HG03558 (cell line): Measurements from ENCODE around the gene ZNG1A.
"Not testable (repeated sequence)": the region's sequence is repeated elsewhere in the genome, so short reads cannot be mapped to it uniquely, and the experiment has no call there.

Experiments used
- ATAC-seq: cut with Tn5 transposase; IDR thresholded peaks from one replicate; pipeline ENCODE4 v1.9.1; 2021; ENCODE audit warnings: moderate number of reproducible peaks; ENCODE audit not compliant: unreplicated experiment; ENCODE audit errors: extremely low read depth

Gene ZNG1A

DNA sequence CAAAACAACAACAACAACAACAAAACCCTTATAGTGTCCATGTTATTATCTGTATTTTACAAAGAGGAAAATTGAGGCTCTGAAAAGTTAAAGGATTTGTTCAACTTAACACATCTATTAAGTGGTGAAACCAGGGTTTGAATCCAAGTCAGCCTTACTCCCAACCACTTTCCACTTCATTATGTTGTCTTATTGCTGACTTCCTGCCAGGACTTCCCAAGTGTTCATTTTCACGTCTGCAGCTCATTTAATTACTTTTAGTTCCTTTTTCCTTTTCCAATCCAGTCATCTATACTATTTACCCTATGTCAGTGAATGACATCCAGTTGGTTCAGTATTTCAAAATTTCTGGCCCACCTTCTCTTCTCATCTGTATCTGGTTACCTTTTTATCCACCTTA is 20.7 kb upstream of the ZNG1A start:
- not testable (repeated sequence) for ATAC-seq

DNA sequence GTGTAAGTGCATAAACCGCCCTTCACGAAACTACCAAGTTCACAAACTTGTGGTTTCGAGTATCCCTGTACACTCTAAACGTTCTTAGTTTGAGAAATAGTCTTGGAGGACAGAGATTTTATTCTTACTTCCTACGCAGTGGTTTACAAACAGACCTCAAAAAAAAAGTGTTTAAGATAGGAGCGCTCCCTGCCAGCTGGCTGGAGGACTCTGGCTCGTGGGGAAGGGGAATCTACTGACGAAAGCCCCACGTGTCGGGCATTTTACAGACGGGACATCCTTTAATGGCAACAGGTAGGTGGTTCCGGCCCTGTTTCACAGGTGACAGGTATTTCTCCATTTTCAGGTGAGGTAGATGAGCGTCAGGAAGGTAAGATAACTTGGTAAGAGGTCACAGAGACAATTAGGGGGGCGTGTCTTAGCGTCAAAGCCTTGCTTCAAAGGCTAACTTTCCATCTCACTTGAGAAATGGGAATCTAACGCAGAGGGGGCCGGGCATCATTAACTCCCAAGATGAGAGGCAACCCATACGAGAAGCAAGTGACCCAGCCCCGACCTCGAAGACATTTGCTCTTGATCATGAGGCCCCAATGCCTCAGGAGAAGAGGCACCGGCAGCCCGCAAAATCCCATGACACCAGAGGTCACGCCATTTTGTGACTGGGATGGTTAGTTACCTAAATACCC is 573 bp downstream of the ZNG1A start:
- not testable (repeated sequence) for ATAC-seq

DNA sequence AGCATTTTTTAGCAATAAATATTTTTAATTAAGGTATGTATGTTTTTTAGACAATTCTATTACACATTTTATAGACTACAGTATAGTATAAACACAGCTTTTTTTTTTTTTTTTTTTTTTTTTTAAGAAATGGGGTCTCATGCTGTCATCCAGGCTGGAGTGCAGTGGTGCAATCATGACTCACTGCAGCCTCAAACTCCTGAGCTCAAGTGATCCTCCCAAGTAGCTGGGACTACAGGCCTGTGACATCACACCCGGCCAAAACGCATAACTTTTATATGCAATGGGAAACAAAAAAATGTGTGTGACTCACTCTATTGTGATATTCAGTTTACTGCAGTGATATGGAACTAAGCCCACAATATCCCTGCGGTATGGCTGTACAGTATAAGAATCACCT is 9.1 kb downstream of the ZNG1A start:
- not testable (repeated sequence) for ATAC-seq

DNA sequence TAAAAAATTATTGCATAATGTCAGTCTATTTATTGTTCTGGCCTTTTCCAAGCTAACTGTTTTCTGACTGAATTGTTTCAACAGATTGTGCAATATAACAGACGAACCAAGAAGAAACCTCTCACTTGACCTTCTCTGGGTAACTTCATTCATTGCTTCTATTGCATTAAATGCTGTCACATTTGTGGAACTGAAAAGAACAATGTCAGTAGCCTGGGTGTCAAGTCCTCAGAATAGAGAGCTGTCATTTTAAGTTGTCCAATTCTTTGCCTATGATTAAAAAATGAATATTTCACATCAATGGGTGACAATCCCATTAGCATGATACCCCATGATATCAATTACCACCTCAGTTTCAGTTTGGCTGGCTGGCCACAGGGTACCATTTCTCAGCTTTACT is 19.0 kb downstream of the ZNG1A start:
- ATAC-seq = not testable (repeated sequence)

DNA sequence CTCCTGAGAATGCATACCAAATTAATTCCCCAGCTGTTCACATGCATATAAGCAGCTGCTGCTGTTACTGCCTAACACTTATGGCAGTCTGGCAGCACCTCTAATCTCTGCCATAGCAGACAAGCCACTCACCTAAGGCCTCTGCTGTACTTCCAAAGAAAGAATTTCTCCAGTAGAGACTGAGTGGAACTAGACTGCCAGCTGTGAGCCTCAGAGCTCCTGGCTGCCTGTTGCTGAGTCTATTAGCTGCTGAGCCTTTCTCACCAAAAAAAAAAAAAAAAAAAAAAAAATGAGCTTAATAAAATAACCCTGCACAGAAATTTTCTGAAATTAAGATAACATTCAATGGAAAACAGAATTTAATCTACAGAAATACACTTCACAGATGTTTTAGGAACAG is 27.7 kb downstream of the ZNG1A start:
- ATAC-seq = not testable (repeated sequence)

DNA sequence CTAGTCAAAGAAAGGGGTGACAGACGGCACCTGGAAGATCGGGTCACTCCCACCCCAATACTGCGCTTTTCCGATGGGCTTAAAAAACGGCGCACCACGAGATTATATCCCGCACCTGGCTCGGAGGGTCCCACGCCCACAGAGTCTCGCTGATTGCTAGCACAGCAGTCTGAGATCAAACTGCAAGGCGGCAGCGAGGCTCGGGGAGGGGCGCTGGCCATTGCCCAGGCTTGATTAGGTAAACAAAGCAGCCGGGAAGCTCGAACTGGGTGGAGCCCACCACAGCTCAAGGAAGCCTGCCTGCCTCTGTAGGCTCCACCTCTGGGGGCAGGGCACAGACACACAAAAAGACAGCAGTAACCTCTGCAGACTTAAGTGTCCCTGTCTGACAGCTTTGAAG is 39.0 kb downstream of the ZNG1A start:
- not testable (repeated sequence) for ATAC-seq

DNA sequence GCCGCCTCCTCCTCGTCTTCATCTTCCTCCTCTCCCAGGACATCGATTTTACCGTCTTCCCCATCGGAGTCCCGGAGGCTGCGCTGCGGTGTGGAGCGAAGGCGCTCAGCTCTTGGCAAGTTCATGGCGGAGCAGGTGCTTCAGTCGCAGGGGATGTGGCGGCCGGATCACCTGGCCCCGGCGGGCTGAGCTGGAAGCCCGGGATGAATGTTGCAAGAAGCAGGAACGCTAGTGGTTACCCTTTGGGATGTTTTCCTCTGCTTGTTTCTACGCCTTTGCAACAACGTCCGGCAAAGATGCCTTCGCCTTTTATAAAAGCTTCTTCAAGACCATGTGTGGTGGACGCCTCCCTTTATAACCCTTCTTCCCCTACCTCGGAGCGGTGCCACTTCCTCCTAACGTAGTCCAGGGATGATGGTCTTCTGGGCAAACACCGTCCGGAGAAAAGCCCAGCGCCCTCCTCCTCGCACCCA is 60.8 kb downstream of the ZNG1A start, which contains the start of gene FOXD4:
Gene FOXD4 (minus strand): TSS at position 423 of the 473 bp plus-strand sequence. CDS start 298 bp downstream, at position 125.
- not testable (repeated sequence) for ATAC-seq

DNA sequence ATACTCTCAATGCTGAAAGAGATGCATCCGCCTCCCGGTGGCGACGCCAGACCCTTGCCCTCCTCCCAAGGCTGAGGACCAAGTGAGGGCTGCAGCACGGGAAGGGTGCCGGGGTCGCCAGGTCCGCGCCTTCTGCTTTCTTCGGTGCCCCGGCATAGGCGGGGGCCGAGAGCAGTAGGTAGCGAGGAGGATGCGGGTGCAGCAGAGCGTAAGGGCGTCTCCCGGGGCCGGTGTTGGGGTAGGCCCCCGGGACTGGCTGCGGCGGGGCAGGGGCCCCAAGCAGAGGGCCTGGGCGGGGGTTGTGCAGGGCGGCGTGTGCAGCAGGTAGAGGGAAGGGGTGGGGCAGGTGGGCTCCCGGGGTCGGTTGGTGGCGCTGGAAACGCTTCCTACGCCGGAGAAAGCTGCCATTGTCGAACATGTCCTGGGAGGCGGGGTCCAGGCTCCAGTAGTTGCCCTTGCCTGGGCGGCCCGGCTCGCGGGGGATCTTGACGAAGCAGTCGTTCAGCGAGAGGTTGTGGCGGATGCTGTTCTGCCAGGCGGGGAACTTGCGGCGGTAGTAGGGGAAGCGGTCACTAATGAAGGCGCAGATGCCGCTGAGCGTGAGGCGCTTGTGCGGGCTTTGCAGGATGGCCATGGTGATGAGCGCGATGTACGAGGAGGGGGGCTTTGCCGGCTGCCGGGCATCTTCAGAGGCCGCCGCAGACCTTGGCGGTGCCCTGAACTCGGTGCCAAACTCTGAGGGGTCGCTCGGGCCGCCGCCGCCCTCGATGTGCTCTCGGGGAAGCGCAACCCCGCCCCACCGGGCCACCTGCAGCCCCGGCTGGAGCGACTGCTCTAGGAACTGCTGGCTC is 61.5 kb downstream of the ZNG1A start:
- not testable (repeated sequence) for ATAC-seq

DNA sequence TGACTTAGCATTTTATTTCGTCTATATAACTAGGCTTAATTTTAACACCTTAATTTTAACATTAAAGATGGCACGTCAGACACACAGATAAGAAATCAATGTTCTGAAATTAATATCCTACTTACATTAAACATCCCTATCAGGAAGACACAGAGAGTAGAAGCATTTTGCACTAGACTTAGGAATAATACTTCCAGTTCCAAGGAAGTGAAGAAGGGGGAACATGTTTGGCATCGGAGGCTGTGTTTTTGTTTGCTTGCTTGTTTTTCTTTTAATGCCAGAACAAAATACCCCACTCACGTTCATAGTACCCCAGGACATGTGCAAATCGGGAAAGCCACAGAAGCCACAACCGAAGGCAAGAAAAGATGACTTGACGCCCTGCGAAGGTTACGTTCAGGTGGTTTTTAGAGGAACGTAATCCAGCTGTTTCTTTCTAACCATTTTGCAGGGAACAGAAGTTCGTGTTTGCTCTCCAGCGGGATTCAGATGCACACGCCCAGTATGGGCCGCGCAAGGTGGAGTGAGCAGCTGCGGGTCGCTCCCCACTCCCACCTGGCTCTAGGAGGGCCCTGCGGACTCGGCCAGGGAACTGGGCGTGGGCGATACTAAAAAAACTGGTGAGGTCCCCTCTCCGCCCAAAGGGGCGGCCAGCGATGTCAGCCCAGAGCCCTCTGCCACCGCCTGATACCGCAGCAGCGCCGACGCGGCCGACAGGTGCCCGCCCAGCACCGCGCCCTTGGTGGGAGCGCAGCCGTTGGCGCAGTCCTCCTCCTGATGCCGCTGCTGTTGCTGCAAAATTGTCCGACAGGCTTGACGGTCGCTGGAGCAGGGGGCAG is 62.4 kb downstream of the ZNG1A start:
- not testable (repeated sequence) for ATAC-seq

DNA sequence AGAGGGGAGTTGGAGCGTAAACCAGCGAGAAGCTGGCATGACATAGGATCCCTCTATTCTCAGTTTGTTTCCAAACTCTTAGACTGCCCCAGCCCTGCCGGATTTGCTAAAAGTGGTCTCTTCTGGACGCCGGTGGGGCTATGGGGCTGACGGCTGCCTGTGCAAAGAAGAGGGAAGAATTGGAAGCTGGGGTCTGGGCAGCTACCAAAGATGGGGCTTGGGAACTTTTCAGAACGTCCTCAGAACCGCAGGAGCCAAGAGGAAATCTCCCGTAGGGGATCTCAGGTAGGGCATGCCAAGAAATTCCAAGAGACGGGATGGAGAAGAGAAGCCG is 63.8 kb downstream of the ZNG1A start:
- ATAC-seq = not testable (repeated sequence)

DNA sequence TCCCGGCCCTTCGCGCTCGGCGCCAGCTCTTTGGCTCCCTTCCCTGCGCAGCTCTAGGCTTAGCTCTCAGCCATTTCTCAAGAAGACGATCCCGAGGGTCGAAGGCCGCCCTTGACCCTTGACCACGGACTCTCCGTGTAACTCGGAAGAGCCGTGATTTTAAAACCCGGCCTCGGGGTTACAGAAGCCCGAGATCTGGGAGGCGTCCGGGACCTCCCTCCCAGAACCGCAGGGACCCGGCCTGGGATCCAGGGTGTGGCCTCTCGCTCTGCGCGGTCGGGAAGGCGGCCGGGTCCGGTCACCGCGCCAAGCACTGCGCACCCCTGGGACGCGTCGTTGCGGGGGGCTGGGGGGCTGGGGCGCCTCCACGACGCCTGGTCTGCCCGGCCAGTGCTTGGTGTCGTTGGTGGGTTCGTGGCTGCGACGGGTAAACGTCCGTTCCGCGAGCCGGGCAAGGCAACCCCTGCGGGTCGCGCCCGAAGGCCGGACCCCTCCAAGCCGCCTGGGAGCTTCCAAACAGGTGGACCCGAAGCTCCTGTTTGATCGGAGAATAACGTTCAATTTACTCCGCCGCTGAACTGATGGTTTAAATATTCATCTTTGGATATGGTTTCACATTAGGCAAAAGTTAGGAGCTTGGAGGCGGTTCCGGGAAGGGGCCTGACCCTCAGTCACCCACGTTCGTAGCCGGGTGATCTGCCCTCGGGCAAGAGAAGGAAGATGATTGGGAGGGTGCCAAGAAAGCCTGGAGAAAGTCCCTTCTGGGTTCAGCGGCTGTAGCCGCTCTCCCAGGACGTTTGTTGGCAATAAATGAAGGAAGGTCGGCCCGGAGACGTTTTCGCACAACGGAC is 64.4 kb downstream of the ZNG1A start:
- not testable (repeated sequence) for ATAC-seq

DNA sequence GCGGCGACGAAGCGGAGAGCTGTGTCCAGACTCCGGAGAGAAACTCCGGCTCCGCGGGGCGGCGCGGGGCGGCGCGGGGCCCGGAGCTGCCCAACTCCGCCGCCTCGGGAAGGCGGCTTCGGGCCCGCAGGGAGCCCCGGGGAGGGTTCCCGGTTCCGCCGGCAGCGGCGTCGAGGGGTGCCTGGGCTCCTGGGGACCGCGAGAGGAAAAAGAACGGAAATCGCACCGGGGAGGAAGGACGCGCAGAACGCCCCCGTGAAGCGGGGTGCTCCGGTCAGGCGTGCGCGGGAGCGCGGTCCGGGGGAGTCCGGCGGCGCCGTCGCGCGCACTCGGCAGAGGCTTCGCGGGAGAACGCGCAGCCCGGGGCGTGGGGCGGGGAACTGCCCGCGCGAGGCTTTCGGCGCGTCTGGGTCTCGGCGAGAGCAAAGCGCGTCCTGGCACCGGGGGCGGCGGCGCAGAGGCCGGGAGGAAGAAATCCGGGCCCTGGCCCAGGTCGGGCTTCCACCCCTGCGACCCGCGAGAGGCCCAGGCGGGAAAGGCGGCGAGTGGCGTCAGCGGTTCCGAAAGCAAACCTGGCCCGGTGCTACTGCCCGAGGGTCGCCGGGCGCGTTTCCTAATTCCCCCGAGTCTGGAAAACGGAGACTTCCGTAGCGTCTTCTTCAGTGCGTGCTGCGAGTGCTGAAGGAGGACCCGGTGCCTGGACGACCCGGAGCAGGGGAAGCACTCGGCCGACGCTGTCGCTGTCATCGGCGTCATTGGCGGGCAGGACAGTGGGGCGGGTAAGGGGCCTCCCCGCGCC is 65.2 kb downstream of the ZNG1A start:
- ATAC-seq = not testable (repeated sequence)

DNA sequence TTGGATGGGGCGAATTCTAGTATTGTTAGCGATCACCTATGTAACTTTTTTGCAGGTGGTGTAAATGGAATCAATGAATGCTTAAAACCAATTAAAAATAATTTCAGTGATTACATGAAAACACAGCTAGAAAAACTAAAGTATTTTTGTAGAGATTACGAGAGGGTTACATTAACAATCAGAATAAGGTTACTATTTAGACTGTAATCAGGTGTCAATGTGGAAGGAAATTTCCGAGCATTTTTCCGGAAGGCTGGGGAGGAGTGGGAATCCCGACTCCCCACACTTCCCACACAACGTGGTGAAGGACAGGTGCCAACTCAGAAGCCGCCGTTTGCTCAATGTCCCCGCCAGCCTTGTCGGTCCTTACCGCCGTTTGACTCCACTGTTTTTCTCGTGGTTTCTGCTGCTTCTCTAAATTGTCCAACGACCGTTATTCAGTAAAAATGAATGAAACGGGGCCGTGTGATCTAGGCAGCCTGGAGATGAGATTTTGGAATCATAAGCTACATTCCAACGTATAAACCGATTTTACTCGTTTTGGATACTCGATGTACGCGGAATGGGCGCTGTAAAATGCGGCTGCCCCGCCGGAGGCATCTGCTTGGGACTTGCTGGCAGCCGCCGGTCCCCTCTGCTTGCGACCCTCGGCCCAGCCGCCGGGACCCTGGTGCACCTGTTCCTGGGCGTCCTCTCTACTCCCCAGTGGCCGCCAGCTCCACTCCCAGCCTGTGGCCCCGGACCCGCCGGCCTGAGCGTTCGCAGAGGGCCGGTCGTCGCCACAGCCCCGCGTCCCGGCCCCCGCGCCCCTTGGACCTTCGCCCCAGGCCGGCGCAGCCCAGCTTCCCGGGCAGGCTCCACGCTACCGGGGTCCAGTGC is 66.0 kb downstream of the ZNG1A start:
- not testable (repeated sequence) for ATAC-seq

DNA sequence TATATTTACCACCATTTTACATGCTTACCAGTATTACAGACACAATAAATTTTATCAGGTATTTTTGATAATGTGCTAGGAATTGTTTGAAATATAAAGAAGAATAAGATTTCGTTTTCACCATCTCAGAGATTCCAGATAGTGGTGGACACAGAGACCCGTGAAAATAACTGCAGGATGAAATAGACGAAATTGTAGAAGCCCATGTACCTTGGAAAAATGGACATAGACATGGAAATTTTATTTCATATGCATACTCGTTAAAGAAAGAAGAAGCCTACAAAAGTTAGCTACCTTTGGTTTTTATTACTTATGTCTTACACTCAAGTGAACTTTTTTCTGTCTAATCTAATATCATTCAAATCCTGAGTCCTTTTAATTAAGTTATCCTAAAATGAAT is 68.2 kb downstream of the ZNG1A start:
- not testable (repeated sequence) for ATAC-seq

DNA sequence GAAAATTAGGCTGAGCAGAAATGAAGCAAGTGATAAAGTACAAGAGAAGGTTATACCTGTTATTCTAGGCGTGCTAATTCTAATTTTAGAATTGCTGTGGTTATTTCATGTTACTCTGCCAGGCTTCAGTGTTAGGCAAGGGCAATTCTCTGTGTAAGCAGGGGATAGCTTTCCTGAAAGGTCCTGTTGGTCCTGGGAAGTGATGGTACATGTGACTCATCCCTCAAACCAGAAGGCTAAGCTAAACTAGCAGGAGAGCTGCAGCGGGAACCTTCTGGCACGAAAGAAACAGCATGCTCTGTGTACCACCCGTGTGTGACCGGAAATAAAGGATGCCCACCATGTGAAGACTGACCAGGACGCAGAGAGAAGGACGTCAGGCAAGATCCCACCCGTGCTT is 69.3 kb downstream of the ZNG1A start:
- ATAC-seq = not testable (repeated sequence)

DNA sequence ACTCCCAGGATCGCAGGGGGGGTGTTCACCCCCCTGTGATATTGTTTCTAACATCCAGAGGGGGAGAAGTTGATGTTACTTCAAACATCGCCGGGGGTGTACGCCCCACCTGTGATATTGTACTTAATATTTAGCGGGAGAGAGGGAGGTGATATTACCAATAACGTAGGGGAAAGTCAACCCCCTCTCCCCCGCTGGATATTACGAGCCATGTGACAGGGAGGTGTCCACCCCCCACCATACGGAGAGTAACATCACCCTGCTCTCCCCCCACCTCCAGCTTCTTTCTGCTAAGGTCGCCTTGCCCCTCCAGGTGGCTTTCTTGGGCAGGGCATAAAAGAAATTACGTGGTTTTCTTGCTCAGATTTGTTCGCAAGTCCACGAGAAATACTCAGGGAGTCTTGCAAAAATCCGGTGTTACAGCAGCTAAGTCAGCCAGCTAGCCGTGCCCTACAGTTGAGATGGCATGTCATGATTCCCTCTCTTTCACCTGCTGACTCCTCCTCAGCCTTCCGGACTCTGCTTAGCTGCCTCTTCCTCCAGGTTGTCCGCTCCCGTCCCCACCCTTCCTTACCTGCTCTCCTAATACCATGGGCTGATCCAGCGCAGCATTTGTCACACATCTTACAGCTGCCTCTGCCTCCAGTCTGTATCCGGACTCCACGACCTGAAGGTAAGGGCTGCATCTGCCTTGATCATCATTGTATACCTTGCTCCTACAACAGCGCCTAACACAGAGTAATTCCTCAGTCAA is 69.9 kb downstream of the ZNG1A start:
- not testable (repeated sequence) for ATAC-seq

DNA sequence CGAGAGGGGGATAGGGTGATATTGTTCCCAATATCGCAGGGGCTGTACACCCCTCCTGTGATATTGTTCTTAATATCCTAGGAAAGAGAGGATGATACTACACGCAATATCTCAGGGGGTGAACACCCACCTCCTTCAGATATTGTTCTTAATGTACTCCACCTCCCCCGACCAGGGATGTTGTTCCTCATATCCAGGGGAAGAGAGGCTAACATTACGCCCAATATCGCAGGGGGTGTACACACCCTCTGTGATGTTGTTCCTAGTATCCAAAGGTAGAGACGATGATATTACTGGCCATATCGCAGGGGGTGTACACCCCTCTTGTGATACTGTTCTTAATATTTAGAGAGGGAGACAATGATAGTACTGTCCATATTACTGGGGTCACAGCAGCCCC is 72.9 kb downstream of the ZNG1A start:
- not testable (repeated sequence) for ATAC-seq
